T1000 (cell line): ENCODE data around the gene EPHA5.
"Not testable (repeated sequence)": the region's sequence is repeated elsewhere in the genome, so short reads cannot be mapped to it uniquely, and the experiment has no call there.

Experiments
- DNase-seq: peaks from one replicate; lab custom pipeline; 2025; ENCODE audit warnings: mixed read lengths; lab: John Stamatoyannopoulos, UW

Gene EPHA5

DNA sequence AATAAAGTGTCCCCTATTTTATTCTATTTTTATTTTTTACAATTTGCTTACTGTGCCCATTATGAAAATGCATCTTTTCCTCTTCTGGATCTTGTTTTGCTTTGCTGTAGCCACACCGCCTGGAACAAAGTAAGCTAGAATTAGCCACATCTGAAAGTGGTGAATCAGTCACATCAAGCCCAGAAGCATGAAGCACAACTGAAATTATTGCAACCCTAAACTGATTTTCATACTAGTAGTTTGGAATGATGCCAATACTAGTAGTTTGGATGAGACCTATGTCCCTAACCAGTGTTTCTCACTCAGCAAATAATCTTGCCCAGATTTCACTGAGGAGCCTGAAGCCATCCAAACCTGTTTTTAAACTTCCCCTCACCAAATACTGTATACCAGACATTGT lies 303.0 kb downstream of the EPHA5 start:
- DNase-seq, result no peak

- DNase-seq, result no peak
Measured at GRCh38 chr4:65358914-65359313, 311.4 kb downstream of the EPHA5 start.

DNA sequence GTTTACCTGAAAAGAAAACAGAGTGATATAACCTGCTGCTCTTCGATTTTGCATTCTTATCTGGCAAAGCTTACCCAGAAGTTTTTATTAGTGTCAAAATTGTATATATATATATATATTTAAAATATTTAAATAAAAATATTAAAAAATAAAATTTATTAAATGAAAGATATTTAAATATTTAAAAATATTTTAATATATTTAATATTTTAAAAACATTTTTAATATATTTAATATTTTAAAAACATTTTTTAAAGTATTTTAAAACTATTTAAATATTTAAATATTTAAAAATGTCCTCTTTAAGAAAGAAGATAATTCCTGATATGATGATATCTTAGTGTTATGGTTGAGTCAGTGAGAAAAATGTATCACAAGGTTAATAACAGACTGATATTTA lies 317.2 kb downstream of the EPHA5 start:
- DNase-seq, result no peak

DNA sequence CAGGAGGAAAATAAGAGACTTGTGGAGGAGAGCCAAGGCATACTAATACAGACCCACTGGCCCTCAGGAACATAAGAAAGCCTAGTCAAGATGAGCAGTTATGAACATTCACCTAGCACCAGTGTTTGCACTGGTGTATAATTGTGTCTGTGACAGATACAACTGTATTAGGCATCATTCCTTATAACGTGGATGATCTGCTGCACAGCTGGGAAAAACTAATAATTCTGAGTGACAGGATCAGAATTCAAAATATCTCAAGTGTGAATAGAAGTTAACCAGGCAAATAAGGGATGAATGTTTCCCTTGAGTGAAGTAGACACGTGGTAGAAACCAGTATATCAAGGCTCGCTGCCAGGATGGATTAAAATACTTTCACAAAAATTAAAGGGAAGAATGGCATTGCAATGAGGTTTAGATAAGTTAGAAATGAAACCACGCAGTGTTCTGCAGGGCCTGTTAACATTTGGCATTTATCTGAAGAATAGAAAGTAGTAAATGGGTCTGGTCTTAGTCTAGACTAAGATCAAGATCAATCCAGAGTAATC lies 325.9 kb downstream of the EPHA5 start:
- DNase-seq, result no peak

GRCh38 chr4:65343342-65343741 lies 326.9 kb downstream of the EPHA5 start:
- no peak for DNase-seq

DNA sequence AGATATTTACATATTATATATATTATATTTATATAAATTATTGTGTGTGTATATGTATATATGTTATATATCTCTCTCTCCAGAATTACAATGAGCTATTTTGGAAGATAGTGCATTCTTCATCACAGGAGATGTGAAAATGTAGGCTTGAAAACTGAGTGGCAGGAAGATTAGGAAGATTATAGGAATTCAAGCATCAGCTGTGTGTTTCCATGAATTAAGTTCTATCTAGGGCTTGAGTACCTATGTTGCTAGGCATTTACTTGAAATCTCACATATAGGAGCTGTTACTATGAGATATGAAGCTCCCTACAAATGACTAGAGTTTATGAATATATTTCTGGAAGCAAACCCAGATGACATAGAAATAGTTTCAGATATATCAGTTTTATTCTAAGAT lies 328.7 kb downstream of the EPHA5 start:
- DNase-seq, result no peak

GRCh38 chr4:65340382-65341109 lies 329.7 kb downstream of the EPHA5 start:
- DNase-seq, result no peak

GRCh38 chr4:65337371-65337770 lies 332.9 kb downstream of the EPHA5 start:
- no peak for DNase-seq

DNA sequence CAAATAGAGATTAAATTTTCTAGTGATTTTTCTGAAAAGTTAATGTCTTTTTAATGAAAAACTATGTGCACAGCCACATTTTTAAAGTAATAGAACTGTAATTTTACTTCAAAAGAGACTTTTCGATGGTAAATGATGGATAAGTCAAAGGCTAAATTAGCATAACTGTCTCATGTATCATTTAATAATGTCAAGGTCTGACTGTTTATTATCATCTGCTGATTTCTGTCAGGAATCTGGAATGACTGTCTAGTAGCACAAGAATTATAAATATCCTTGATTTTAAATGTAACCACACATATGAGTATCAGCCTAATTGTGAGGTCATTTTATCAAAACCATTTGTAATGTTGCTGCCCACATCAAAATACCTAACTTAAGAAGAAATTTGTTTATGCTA lies 333.8 kb downstream of the EPHA5 start:
- no peak for DNase-seq

DNA sequence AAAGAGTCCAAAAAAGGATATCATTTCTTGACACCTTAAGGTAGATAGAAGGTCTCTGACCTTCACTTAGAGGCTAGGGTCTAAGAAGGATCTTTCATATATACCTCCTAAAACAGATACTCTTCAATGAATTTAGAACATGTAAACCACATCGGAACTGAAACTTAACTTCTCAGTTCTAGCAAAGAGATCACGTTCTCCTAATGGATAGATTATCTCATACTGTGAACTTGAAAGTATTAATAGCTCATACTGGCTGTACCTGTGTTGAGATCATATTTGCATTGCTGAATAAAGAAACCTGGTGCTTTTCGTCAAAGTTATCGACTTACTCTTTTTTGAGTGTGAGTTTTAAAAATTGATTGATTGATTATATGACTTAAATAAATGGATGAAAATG lies 353.8 kb downstream of the EPHA5 start:
- DNase-seq, result no peak

DNA sequence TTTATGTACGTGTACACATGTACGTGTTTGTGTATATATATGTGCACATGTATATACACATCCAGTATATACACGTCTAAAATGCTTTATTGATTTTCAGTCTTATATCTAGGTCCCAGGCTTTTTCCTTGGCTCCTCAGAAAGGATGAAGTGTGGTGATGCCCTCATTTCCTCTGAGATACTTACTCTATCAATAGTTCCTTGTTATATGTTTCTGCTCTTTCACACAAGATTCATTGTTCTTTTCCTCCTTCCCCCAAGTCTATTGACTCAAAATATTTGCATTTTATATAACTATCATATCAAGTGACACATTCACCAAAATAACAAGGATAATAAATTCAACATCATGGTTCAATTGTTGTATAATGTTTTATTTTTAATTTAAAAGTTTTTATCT lies 359.2 kb downstream of the EPHA5 start:
- DNase-seq, result no peak

DNA sequence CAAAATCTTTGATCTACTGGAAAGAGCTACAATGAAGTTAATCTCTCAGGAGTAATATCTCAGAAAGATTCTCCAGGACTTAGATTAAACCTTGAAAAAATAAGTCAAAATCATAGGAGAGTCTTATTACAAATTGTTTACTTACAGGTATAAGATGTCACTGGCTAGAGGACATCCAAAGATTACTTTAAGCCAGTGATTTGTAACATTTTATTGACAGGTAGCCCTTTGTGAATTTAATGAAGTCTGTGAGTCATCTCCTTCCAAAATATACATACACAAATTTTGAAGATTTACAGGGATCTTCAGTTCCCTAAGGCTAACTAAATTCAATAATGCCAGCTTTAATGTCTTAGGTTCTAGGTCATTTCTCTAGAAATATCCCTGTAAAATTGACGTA lies 359.7 kb downstream of the EPHA5 start:
- no peak for DNase-seq

GRCh38 chr4:65308626-65309025 lies 361.7 kb downstream of the EPHA5 start:
- not testable (repeated sequence) for DNase-seq

GRCh38 chr4:65302145-65302544 lies 368.1 kb downstream of the EPHA5 start:
- no peak for DNase-seq

DNA sequence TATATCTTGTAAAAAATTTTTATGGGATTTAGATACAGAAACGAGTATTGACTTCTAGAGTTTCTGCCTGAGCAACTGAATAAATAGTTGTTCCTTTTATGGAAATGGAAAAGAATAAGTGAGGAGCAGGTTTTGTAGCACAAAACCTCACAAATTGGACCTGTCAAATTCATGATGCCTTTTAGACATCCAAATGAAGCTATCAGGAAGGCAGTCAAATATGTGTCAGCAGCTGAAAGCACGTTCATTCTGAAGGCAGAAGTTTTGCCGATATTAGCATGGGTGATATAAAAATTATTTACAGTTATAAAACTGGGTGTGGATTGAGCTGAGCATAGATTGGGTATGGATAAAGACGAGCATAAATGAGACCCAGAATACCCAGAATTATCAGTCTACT lies 374.0 kb downstream of the EPHA5 start:
- DNase-seq, result no peak

- no peak for DNase-seq
Measured at GRCh38 chr4:65287071-65287470, 383.2 kb downstream of the EPHA5 start.
